Parathyroid adenoma (tissue), 2 donors: ENCODE data around the gene CLCF1.

Experiments
- H2AFZ ChIP-seq: fragments of 300-600 bp; sonication (generic); one replicate; pipeline ENCODE4 v1.7.0; 2017; ENCODE audit warnings: antibody characterized with exemption, mild to moderate bottlenecking
- H3K27ac ChIP-seq: fragments of 300-600 bp; sonication (generic); one replicate; pipeline ENCODE4 v1.7.0; 2017
- H3K27me3 ChIP-seq: fragments of 300-600 bp; sonication (generic); one replicate; pipeline ENCODE4 v1.7.0; 2017; ENCODE audit warnings: low read length; ENCODE audit not compliant: control insufficient read depth, insufficient read depth
- H3K36me3 ChIP-seq: fragments of 300-600 bp; sonication (generic); one replicate; pipeline ENCODE4 v1.7.0; 2017; ENCODE audit warnings: low read length; ENCODE audit not compliant: control insufficient read depth, insufficient read depth
- H3K4me1 ChIP-seq: fragments of 300-600 bp; sonication (generic); one replicate; pipeline ENCODE4 v1.7.0; 2017; ENCODE audit warnings: control low read depth
- H3K4me2 ChIP-seq: fragments of 300-600 bp; sonication (generic); one replicate; pipeline ENCODE4 v1.7.0; 2017; ENCODE audit warnings: low read length
- H3K4me3 ChIP-seq: fragments of 300-600 bp; sonication (generic); one replicate; pipeline ENCODE4 v1.7.0; 2017; ENCODE audit warnings: low read depth, low read length
- H3K79me2 ChIP-seq: fragments of 300-600 bp; sonication (generic); one replicate; pipeline ENCODE4 v1.7.0; 2017; ENCODE audit warnings: control low read depth
- H3K9ac ChIP-seq: fragments of 300-600 bp; sonication (generic); one replicate; pipeline ENCODE4 v1.7.0; 2017; ENCODE audit warnings: mild to moderate bottlenecking
- H3K9me3 ChIP-seq: fragments of 300-600 bp; sonication (generic); one replicate; pipeline ENCODE4 v1.7.0; 2017; ENCODE audit warnings: low read length; ENCODE audit not compliant: control insufficient read depth
- CTCF ChIP-seq: fragments of 300-600 bp; sonication (generic); IDR thresholded peaks from one replicate; pipeline ENCODE4 v1.7.0; 2017; ENCODE audit warnings: antibody characterized with exemption, mild to moderate bottlenecking
- donor health status: primary hyperparathyroidism.

The CLCF1 gene

GRCh38 chr11:67369275-67369674, 4.1 kb downstream of the CLCF1 start:
- Histone ChIP-seq H3K4me1 (no peaks in the 10 kb centered on the region), H3K79me2 (no peaks in the 10 kb centered on the region), H3K4me2 (no peak overlapping the region), H3K9me3 (no peaks in the 10 kb centered on the region), H3K27ac (no peak overlapping the region), H3K27me3 (no peaks in the 10 kb centered on the region), H2AFZ (no peak overlapping the region), H3K4me3 (no peak overlapping the region), H3K9ac (no peak overlapping the region), H3K36me3 (no peaks in the 10 kb centered on the region)
- TF ChIP-seq CTCF = no peak

GRCh38 chr11:67368621-67369020, 4.8 kb downstream of the CLCF1 start:
- no peaks in the 10 kb centered on the region for H3K9me3 ChIP-seq
- no peak overlapping the region for H3K4me3 ChIP-seq
- H3K79me2 ChIP-seq = no peaks in the 10 kb centered on the region
- H3K4me1 ChIP-seq = no peaks in the 10 kb centered on the region
- no peaks in the 10 kb centered on the region for H3K27me3 ChIP-seq
- TF ChIP-seq CTCF = no peak
- no peak overlapping the region for H3K27ac ChIP-seq
- no peak overlapping the region for H3K4me2 ChIP-seq
- H3K9ac ChIP-seq = no peak overlapping the region
- H2AFZ ChIP-seq = no peak overlapping the region
- no peaks in the 10 kb centered on the region for H3K36me3 ChIP-seq

GRCh38 chr11:67367761-67368227, 5.6 kb downstream of the CLCF1 start:
- H3K27ac ChIP-seq = no peak overlapping the region
- no peaks in the 10 kb centered on the region for H3K4me1 ChIP-seq

GRCh38 chr11:67366961-67367760, 6.2 kb downstream of the CLCF1 start:
- no peak overlapping the region for H3K4me3 ChIP-seq
- no peaks in the 10 kb centered on the region for H3K36me3 ChIP-seq
- H3K9ac ChIP-seq = no peak overlapping the region
- no peak overlapping the region for H3K4me2 ChIP-seq
- no peaks in the 10 kb centered on the region for H3K4me1 ChIP-seq
- H3K27ac ChIP-seq = no peak overlapping the region
- TF ChIP-seq CTCF = no peak
- H3K79me2 ChIP-seq = no peaks in the 10 kb centered on the region
- H2AFZ ChIP-seq = no peak overlapping the region
- no peaks in the 10 kb centered on the region for H3K9me3 ChIP-seq
- no peaks in the 10 kb centered on the region for H3K27me3 ChIP-seq

More at GRCh38 chr11:67367761-67368227, 5.6 kb downstream of the CLCF1 start:
- TF ChIP-seq CTCF = no peak
- no peak overlapping the region for H2AFZ ChIP-seq
- H3K36me3 ChIP-seq = no peaks in the 10 kb centered on the region
- H3K4me3 ChIP-seq = no peak overlapping the region
- no peak overlapping the region for H3K4me2 ChIP-seq
- no peaks in the 10 kb centered on the region for H3K79me2 ChIP-seq
- H3K9me3 ChIP-seq = no peaks in the 10 kb centered on the region
- H3K27me3 ChIP-seq = no peaks in the 10 kb centered on the region
- no peak overlapping the region for H3K9ac ChIP-seq

GRCh38 chr11:67366546-67366945, 6.9 kb downstream of the CLCF1 start:
- no peaks in the 10 kb centered on the region for H3K36me3 ChIP-seq
- no peak for TF ChIP-seq CTCF
- H3K79me2 ChIP-seq = no peaks in the 10 kb centered on the region
- H3K4me1 ChIP-seq = no peaks in the 10 kb centered on the region
- H3K4me2 ChIP-seq = no peak overlapping the region
- H3K27me3 ChIP-seq = no peaks in the 10 kb centered on the region
- H3K9ac ChIP-seq = no peak overlapping the region
- H3K9me3 ChIP-seq = no peaks in the 10 kb centered on the region
- no peak overlapping the region for H3K27ac ChIP-seq
- H2AFZ ChIP-seq = no peak overlapping the region
- no peak overlapping the region for H3K4me3 ChIP-seq
